Activated CD4-positive, alpha-beta memory T cell treated with anti-CD3 and anti-CD28 coated beads for 36 hours (primary cell): Measurements from ENCODE around the gene SEMA6B. TPM values are rescaled to one million over a fixed set of nuclear protein-coding genes. Genes with fewer than 3 reads are reported as not detected.

Source experiments
- CTCF ChIA-PET: fragments of 350-600 bp; sonication (Branson Sonifier 250); formaldehyde crosslinking; loops from one replicate; lab custom pipeline; 2021; ENCODE audit warnings: antibody characterized with exemption, inconsistent platforms; lab: Charles Lee
- POLR2A ChIA-PET: fragments of 350-600 bp; sonication (Branson Sonifier 250); formaldehyde crosslinking; loops from one replicate; lab custom pipeline; 2021; ENCODE audit warnings: antibody characterized with exemption; lab: Charles Lee
- DNase-seq: peaks from one replicate; pipeline ENCODE4 v3.0.0-alpha.2; 2020
- H3K27ac Mint-ChIP-seq: one replicate; pipeline ENCODE4 v1.8.0; 2021; ENCODE audit warnings: mixed read lengths
- H3K27me3 Mint-ChIP-seq: one replicate; pipeline ENCODE4 v1.8.0; 2021; ENCODE audit warnings: mixed read lengths
- H3K36me3 Mint-ChIP-seq: one replicate; pipeline ENCODE4 v1.8.0; 2021; ENCODE audit warnings: mixed read lengths
- H3K4me1 Mint-ChIP-seq: one replicate; pipeline ENCODE4 v1.8.0; 2021; ENCODE audit warnings: low read depth, mixed read lengths
- H3K4me3 Mint-ChIP-seq: one replicate; pipeline ENCODE4 v1.8.0; 2021; ENCODE audit warnings: mild to moderate bottlenecking, mixed read lengths
- H3K9me3 Mint-ChIP-seq: one replicate; pipeline ENCODE4 v1.8.0; 2021; ENCODE audit warnings: mixed read lengths
- intact Hi-C: fragments of 100-400 bp; cut with micrococcal nuclease; formaldehyde crosslinking; loops from one replicate; pipeline ENCODE4 v1.15.1; 2023
- total RNA-seq, 2 experiments: library from RNA; stranded (reverse); gene quantifications; one replicate each; pipeline ENCODE4 v1.2.3, GENCODE V29; 2021

SEMA6B gene
- total RNA-seq, 2 experiments from 2014 or later: 0.19 TPM; not detected in 1

DNA sequence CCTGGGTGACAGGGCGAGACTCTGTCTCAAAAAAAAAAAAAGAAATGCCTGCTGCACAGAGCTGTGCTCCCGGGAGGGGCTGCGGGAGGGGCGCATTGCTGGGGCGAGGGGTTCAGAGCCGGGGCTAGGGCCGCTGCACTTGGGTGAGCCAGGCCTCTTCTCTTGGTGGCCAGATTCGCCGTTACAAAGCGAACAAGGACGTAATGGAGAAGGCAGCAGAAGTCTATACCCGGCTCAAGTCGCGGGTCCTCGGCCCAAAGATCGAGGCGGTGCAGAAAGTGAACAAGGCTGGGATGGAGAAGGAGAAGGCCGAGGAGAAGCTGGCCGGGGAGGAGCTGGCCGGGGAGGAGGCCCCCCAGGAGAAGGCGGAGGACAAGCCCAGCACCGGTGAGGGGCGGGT, 60.2 kb downstream of the SEMA6B start:
- no peak for DNase-seq
- POLR2A ChIA-PET: no interaction called here
- CTCF ChIA-PET: no interaction called here
- H3K4me1 Mint-ChIP-seq: no peaks in the 10 kb centered on the region
- no peak overlapping the region for H3K27ac Mint-ChIP-seq
- no peaks in the 10 kb centered on the region for H3K9me3 Mint-ChIP-seq
- no peaks in the 10 kb centered on the region for H3K27me3 Mint-ChIP-seq
- intact Hi-C loops: no loop called here
- peaks cover 7% of the 10 kb centered on the region for H3K36me3 Mint-ChIP-seq
- no peak overlapping the region for H3K4me3 Mint-ChIP-seq

DNA sequence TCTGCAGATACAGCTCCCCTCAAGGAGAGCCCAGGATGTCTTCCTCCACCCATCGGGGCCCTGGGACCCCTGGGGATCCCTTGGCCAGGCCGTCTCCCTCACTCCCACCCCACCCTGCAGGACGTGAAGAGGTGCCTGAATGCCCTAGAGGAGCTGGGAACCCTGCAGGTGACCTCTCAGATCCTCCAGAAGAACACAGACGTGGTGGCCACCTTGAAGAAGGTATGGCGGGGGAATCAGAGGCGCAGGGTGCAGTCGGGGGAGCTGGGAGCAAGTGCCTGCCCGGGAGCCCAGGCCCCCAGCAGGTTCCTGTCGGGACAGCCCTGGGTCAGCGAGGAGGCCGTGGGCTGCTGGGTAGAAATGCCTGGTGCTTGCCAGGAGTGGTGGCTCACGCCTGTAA, 60.8 kb downstream of the SEMA6B start:
- H3K9me3 Mint-ChIP-seq: no peaks in the 10 kb centered on the region
- POLR2A ChIA-PET: no interaction called here
- no peak overlapping the region for H3K4me3 Mint-ChIP-seq
- no peak for DNase-seq
- intact Hi-C loops: no loop called here
- H3K4me1 Mint-ChIP-seq: no peaks in the 10 kb centered on the region
- CTCF ChIA-PET: no interaction called here
- no peak overlapping the region for H3K27ac Mint-ChIP-seq
- H3K36me3 Mint-ChIP-seq: peaks cover 7% of the 10 kb centered on the region
- no peaks in the 10 kb centered on the region for H3K27me3 Mint-ChIP-seq

- intact Hi-C loops: no loop called here
- no peak for DNase-seq
- ChIA-PET POLR2A (no interaction called here), CTCF (no interaction called here)
- H3K27ac Mint-ChIP-seq: no peak overlapping the region
- H3K4me3 Mint-ChIP-seq: no peak overlapping the region
- H3K4me1 Mint-ChIP-seq: no peaks in the 10 kb centered on the region
- H3K9me3 Mint-ChIP-seq: no peaks in the 10 kb centered on the region
- no peaks in the 10 kb centered on the region for H3K27me3 Mint-ChIP-seq
- H3K36me3 Mint-ChIP-seq: peaks cover 7% of the 10 kb centered on the region
Observed at GRCh38 chr19:4497770-4498389, 61.6 kb downstream of the SEMA6B start.

DNA sequence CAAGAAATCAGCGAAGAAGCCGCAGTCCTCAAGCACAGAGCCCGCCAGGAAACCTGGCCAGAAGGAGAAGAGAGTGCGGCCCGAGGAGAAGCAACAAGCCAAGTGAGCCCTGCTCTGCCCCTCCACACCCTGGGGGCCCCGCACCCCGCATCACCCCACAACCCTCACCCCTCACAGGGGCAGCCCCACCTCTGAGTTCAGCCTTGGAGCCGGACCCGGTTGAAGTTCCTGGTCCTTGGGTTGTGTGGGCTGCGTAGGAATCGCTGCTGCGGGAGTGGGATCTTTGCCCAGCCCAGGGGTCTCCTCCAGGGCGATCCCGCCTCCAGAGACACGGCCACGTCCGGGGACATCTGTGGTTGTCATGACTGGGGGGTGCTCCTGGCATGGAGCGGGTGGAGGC, 63.2 kb downstream of the SEMA6B start:
- Mint-ChIP-seq H3K27ac (no peak overlapping the region), H3K4me3 (no peak overlapping the region), H3K9me3 (no peaks in the 10 kb centered on the region), H3K27me3 (no peaks in the 10 kb centered on the region), H3K36me3 (peaks cover 7% of the 10 kb centered on the region), H3K4me1 (no peaks in the 10 kb centered on the region)
- ChIA-PET POLR2A (no interaction called here), CTCF (no interaction called here)
- intact Hi-C loops: no loop called here
- DNase-seq: no peak

- Mint-ChIP-seq H3K36me3 (peaks cover 6% of the 10 kb centered on the region), H3K27ac (no peak overlapping the region), H3K27me3 (no peaks in the 10 kb centered on the region), H3K4me1 (no peaks in the 10 kb centered on the region), H3K4me3 (no peak overlapping the region), H3K9me3 (no peaks in the 10 kb centered on the region)
- intact Hi-C loops: no loop called here
- ChIA-PET POLR2A (no interaction called here), CTCF (no interaction called here)
- no peak for DNase-seq
Observed at GRCh38 chr19:4495471-4495870, 64.0 kb downstream of the SEMA6B start.

DNA sequence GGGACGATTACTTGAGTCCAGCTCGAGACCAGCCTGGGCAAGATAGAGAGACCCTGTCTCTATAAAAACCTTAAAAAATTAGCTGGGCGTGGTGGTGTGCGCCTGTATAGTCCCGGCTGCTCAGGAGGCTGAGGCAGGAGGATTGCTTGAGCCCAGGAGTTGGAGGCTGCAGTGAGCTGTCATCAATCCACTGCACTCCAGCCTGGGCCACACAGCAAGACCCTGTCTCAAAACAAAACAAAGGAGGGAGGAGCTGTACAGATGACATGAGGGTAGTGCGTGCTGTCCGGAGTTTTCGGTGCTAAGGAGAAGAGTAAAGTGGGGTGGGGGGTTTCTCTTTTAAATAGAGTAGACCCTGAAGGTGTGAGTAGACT, 64.8 kb downstream of the SEMA6B start:
- ChIA-PET POLR2A (no interaction called here), CTCF (no interaction called here)
- Mint-ChIP-seq H3K36me3 (peaks cover 7% of the 10 kb centered on the region), H3K4me3 (no peak overlapping the region), H3K27ac (no peak overlapping the region), H3K4me1 (no peaks in the 10 kb centered on the region), H3K27me3 (no peaks in the 10 kb centered on the region), H3K9me3 (no peaks in the 10 kb centered on the region)
- no peak for DNase-seq
- intact Hi-C loops: no loop called here

DNA sequence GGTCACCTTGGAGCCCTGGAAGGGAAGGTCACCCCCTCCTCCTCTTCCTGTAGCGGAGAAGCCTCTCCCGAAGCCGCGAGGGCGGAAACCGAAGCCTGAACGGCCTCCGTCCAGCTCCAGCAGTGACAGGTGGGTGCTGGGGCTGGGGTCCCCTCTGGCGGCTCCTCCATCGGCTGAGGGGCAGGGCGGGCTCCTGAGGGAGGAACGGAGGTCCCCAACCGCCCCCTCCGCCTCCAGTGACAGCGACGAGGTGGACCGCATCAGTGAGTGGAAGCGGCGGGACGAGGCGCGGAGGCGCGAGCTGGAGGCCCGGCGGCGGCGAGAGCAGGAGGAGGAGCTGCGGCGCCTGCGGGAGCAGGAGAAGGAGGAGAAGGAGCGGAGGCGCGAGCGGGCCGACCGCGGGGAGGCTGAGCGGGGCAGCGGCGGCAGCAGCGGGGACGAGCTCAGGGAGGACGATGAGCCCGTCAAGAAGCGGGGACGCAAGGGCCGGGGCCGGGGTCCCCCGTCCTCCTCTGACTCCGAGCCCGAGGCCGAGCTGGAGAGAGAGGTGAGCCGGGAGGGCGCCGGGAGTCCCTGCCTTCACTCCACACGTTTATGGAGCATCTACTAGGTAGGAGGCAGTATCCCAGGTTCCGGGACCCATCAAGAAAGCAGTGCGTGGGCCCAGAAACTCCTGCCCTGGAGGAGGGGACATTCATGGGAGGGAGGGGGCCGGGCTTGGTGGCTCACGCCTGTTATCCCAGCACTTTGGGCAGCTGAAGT, 65.4 kb downstream of the SEMA6B start:
- H3K9me3 Mint-ChIP-seq: no peaks in the 10 kb centered on the region
- CTCF ChIA-PET: no interaction called here
- H3K36me3 Mint-ChIP-seq: peaks cover 4% of the 10 kb centered on the region
- intact Hi-C loops: no loop called here
- POLR2A ChIA-PET: no interaction called here
- no peak overlapping the region for H3K27ac Mint-ChIP-seq
- DNase-seq: no peak
- H3K27me3 Mint-ChIP-seq: no peaks in the 10 kb centered on the region
- H3K4me3 Mint-ChIP-seq: no peak overlapping the region
- no peaks in the 10 kb centered on the region for H3K4me1 Mint-ChIP-seq

DNA sequence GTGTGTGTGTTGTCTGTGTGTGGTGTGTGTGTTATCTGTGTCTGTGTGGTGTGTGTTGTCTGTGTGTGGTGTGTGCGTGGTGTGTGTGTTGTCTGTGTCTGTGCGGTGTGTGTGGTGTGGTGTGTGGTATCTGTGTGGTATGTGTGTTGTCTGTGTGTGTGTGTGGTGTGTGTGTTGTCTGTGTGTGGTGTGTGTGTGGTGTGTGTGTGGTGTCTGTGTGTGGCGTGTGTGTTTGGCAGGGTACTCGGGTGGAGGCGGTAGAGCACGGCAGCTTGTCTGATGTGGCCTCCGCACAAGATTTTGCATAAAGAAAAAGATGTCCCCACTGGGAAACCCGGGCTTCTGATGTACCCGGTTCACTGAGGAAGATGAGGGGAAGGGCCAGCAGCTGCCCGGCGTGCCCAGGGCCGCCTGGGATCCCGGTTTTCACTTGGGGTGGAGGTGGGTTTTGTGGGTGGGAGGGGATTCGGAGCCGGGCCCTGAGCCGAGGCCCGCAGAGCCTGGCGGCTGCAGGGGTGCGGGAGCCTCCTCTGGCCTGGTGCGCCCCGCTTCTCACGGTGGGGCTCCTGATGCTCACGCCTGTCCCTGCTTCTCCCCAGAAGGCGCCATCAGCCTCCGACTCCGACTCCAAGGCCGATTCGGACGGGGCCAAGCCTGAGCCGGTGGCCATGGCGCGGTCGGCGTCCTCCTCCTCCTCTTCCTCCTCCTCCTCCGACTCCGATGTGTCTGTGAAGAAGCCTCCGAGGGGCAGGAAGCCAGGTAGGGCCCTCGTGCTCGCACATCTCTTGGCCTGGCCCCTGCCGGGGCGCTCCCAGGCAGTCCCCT, 66.2 kb downstream of the SEMA6B start:
- H3K9me3 Mint-ChIP-seq: no peaks in the 10 kb centered on the region
- H3K36me3 Mint-ChIP-seq: peaks cover 4% of the 10 kb centered on the region
- no peaks in the 10 kb centered on the region for H3K27me3 Mint-ChIP-seq
- ChIA-PET POLR2A (no interaction called here), CTCF (no interaction called here)
- intact Hi-C loops: no loop called here
- H3K4me1 Mint-ChIP-seq: no peaks in the 10 kb centered on the region
- H3K27ac Mint-ChIP-seq: no peak overlapping the region
- no peak overlapping the region for H3K4me3 Mint-ChIP-seq
- DNase-seq: no peak

Other genes with a start within 250 kb of the SEMA6B start
- gene STAP2, start 220.9 kb downstream of the SEMA6B start, total RNA-seq: 1 to 10 TPM; 9.1 to 9.4 TPM
- 10 to 100 TPM; 19.6 to 22.6 TPM for gene MPND, start 216.1 kb downstream of the SEMA6B start, total RNA-seq
- gene SH3GL1, start 159.1 kb downstream of the SEMA6B start, total RNA-seq: 10 to 100 TPM; 38.1 to 42.0 TPM
- gene CHAF1A, start 157.0 kb downstream of the SEMA6B start, total RNA-seq: 10 to 100 TPM; 61.6 to 63.5 TPM
- 10 to 100 TPM; 36.2 to 37.1 TPM for gene UBXN6, start 101.9 kb downstream of the SEMA6B start, total RNA-seq
- gene HDGFL2, start 87.4 kb downstream of the SEMA6B start, total RNA-seq: 10 to 100 TPM; 46.0 to 47.7 TPM
- under 1 TPM in 1 of 2 experiments, not detected in 1; 0.02 TPM for gene PLIN4, start 41.2 kb downstream of the SEMA6B start, total RNA-seq
- gene PLIN5, start 24.5 kb downstream of the SEMA6B start, total RNA-seq: under 1 TPM; 0.17 to 0.31 TPM
- gene LRG1, start 19.6 kb downstream of the SEMA6B start, total RNA-seq: under 1 TPM; 0.88 to 0.92 TPM
- gene TNFAIP8L1, start 79.8 kb upstream of the SEMA6B start, total RNA-seq: 10 to 100 TPM; 17.2 to 17.4 TPM
- 10 to 100 TPM; 72.9 to 74.7 TPM for gene MYDGF, start 110.7 kb upstream of the SEMA6B start, total RNA-seq
- gene DPP9, start 164.2 kb upstream of the SEMA6B start, total RNA-seq: 10 to 100 TPM; 54.8 to 57.5 TPM
- gene FEM1A, start 232.1 kb upstream of the SEMA6B start, total RNA-seq: 1 to 10 TPM; 9.2 to 9.3 TPM